Fibroblast of lung (primary cell): Measurements from ENCODE around the gene DTYMK.

Experiments used
- EZH2 ChIP-seq: IDR thresholded peaks from 2 replicates; pipeline ENCODE4 v1.5.1; 2012; ENCODE audit warnings: low read length, control low read depth, mild to moderate bottlenecking; ENCODE audit errors: missing control alignments
- TF ChIP-seq, protein P1 (sequence below), 2 donors: IDR thresholded peaks in 1 of 2; conservative IDR thresholded peaks in 1 of 2; 1 replicate in 1 of 2; 2 replicates in 1 of 2; pipeline ENCODE4 v1.5.1; 2011 to 2012; ENCODE audit warnings: low read length in 2 of 2, control low read depth in 1 of 2, inconsistent platforms in 1 of 2, low read depth in 1 of 2, mild to moderate bottlenecking in 1 of 2

DNA sequence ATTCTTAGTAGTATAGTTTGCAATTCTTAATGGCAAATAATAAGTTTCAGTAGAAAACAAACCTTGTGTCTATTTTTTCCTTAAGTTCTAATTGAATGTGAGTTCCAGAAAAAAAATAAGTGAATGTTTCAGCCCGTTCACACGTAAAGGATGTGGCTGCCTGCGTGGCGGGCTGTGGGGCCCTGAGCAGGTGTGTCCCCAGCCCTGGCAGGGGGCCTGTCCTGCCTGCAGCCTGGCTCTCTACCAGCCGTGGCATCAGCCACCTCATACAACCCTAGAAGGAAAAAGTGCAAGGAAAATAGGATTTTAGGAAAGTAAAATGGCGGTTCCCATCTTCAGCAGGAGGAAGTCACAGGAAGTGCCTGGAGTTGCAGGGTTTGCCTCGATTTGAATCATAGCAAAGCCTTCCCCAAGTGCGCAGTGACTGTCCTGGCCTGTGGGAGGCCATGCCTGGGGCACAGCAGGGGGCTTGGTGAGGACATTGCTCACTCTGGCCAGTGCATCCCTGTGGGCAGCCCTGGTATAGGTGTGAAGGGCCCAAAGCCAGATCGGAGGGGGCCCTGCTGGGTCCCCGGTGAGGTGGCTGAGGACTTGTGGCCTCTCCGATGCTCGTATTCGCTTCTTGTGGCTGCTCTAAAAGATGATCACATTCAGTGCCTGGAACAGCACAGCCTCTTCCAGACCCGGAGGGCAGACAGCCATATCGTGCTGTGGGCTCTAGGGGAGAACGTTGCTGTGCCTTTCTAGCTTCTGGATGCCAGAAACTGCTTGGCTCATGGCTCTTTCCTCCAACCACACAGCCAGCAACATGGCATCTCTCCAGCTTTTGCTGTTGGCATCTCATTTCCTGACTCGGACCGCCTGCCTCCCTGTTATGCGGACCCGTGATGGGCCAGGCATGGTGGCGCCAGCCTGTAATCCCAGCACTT is 12.6 kb downstream of the DTYMK start:
- TF ChIP-seq, protein P1, sequence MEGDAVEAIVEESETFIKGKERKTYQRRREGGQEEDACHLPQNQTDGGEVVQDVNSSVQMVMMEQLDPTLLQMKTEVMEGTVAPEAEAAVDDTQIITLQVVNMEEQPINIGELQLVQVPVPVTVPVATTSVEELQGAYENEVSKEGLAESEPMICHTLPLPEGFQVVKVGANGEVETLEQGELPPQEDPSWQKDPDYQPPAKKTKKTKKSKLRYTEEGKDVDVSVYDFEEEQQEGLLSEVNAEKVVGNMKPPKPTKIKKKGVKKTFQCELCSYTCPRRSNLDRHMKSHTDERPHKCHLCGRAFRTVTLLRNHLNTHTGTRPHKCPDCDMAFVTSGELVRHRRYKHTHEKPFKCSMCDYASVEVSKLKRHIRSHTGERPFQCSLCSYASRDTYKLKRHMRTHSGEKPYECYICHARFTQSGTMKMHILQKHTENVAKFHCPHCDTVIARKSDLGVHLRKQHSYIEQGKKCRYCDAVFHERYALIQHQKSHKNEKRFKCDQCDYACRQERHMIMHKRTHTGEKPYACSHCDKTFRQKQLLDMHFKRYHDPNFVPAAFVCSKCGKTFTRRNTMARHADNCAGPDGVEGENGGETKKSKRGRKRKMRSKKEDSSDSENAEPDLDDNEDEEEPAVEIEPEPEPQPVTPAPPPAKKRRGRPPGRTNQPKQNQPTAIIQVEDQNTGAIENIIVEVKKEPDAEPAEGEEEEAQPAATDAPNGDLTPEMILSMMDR (conservative IDR thresholded peaks at IDR 0.05 in 1 of 2, IDR thresholded peaks at IDR 0.05 in 1 of 2; ENCODE audit: low read depth in 1 of 2, low read length in 2 of 2) = no peak
- no peak for TF ChIP-seq EZH2
